ENCODE data around the gene PEA15.

GRCh38 chr1:160261556-160261892 is 56.3 kb downstream of the PEA15 start:
- no peak for TF ChIP-seq CTCF (IDR thresholded peaks at IDR 0.05; ENCODE audit: insufficient read depth, low read length)
- no peak for TF ChIP-seq REST (IDR thresholded peaks at IDR 0.05; ENCODE audit: insufficient replicate concordance, low read depth)
- TF ChIP-seq SPI1 (IDR thresholded peaks at IDR 0.05; ENCODE audit: borderline replicate concordance, low read depth): no peak
- no peak for TF ChIP-seq GABPA (IDR thresholded peaks at IDR 0.05; ENCODE audit: low read depth)
